Stromal cell of bone marrow (primary cell): ENCODE data around the gene TMEM129.
"Not testable (repeated sequence)": the region's sequence is repeated elsewhere in the genome, so short reads cannot be mapped to it uniquely, and the experiment has no call there.

Source experiments
- DNase-seq: peaks from one replicate; pipeline ENCODE4 v3.0.0-alpha.2; 2012; ENCODE audit warnings: low read depth

Gene TMEM129

GRCh38 chr4:1693131-1693896 lies 27.8 kb downstream of the TMEM129 start:
- DNase-seq = peak; percentile 30

GRCh38 chr4:1691737-1692373 lies 29.3 kb downstream of the TMEM129 start:
- no peak for DNase-seq

- no peak for DNase-seq
Observed at GRCh38 chr4:1690698-1691097, 30.4 kb downstream of the TMEM129 start.

DNA sequence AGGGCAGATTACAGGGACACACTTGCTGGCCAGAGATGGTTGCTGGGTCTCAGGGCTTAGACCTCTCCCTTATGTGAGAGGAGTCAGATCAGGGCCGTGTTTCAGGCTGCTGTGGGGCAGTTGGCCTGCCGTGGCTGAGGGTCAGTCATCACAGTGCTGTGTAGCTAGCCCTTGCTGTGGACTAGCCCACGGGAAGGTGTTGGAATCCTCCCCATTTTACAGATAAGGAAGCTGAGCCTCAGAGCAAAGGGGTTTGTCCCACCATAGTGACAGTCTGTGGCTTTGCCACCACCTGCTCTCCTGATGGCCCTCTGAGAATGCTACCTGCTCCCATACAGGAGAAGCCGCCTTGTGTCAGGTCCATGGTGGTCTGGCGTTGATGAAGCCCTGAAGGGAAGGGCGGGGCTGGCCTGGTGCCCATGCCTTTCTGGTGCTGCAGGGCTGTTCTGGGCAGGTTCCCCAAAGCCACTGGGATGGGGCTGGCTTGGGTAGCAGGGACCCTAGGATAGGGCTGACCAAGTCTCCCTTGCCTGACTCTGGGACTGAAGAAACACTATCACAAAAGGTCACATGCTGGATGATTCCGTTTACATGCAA lies 34.6 kb downstream of the TMEM129 start:
- no peak for DNase-seq

GRCh38 chr4:1685235-1686150 lies 35.6 kb downstream of the TMEM129 start:
- no peak for DNase-seq

- DNase-seq = no peak
Observed at GRCh38 chr4:1684506-1685234, 36.5 kb downstream of the TMEM129 start.

DNA sequence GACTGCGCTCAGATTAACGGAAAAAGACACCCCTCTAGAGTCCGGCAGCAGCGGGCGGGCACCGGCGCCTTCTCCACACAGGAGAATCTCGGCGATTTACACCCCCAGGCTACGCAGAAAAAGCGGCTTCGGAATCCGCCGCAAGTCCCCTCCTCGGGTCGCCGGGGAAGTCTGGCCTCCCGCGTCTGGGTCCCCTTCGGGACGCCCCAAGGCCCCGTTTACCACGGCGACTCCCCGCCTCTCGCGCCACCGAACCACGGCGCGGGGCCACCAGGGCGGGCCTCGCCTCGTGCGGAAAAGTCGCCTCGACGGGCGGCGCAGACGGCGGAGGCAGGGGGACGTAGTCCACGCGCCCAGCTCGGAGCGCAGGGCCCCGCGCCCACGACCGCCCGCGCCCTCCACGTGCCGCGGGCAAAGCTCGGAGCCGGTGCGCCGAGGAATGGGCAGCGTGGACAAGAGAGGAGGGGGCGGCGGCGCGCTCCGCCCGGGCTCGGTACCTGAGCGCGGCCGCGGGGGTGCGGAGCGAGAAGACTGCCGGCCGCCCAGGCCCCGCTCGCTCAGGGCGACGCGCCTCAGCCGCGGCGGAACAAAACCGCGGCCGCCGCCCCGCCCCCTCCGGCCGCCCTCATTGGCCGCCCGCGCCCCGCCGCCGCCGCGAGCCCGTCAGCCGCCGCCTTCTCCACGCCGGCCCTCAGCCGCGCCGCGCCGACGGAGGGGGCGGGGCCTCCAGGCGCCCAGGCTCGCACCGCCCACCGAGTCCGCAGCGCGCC lies 37.2 kb downstream of the TMEM129 start, which contains the start of gene FAM53A:
TSS of gene FAM53A (minus strand) at position 578 of the 770 bp plus-strand sequence. CDS start 15,572 bp downstream, outside the sequence.
- peak; percentile 78 for DNase-seq

GRCh38 chr4:1683261-1683735 lies 37.8 kb downstream of the TMEM129 start:
- DNase-seq = peak; percentile 80

- DNase-seq = no peak
Observed at GRCh38 chr4:1682860-1683259, 38.3 kb downstream of the TMEM129 start.

DNA sequence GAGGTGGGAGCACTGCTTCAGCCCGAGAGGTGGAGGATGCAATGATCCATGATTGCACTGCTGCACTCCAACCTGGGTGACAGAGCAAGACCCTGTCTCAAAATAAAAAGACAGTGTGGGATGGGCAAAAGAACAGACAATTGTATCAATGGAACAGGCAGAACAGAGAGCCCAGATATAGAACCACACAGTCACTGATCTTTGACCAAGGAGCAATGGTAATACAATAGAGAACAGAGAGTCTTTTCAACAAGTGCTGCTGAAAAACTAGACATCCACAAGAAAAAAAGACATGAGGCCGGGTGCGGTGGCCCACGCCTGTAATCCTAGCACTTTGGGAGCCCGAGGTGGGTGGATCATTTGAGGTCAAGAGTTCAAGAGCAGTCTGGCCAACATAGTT lies 42.9 kb downstream of the TMEM129 start:
- DNase-seq = no peak

DNA sequence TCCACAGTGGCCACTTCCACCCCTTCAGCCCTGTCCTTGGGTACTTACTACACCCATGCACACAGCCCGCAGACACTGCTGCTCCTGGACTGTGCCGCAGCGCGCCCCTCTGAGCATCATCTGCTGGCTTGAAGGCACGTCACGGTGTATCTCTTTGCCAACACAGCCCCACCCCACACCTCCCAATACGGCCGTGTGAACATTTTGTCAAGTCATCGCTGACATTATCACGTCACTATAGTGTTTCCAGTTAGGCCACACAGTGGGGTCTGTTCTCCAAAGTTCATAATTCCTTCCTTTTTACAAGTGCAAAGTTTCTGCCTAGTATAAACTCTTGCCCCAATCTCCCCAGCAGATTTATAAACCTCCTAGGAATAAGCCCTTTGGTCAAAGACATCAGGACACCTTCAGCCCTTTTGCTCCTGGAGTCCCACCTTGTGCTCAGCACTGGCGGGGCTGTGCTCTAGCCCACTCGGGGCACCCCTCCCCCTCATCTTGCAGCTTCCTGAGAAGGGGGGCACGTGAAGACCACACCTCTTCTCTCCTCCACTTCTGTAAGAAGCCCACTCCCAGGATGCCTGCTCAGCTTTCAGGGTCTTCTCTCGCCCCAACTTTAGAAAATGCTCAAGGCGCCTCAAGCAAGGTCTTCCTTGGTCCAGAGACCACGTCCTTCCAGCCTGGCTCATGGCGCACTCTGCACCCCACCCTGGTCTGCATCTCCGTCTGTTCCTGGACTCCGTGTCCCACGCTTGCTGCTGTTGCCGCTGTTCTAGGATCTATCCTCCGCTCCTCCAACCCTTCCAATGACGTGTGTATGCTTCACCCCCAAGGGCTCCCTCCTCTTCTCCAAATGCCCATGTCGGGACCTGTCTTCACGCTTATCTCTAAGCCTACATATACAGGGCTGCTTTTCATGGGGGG lies 44.3 kb downstream of the TMEM129 start:
- DNase-seq = no peak

- no peak for DNase-seq
Observed at GRCh38 chr4:1675802-1676137, 45.4 kb downstream of the TMEM129 start.

DNA sequence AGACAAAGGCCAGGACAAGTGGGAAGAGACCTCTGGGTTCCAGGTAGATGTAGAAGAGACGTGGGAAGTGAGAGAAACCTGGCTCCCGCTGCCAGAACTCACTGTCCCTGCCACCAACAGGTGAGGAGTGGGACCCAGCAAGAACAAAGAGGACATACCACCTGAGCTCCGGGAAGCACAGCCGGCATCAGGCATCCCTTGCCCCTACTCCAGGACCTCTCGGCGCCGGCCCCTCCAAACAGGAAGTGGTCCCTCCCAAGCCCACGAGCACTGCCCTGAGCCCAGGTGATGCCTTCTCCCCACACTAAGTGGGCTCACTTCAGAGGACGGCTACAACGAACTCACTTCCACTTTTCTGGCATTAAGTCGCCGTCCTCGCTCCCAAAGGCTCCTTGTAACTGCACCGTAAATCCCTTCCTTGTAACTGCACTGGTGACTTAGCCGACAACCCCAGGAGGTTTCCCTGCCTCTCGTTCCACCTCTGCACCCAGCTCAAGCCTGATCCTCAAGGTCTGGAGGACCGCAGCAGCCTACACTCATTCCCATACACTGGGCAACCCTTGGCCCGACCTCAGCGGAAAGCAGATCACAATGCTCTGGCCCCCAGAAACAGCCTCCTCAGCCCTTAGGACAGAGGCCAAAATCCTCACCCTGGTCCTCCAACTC lies 45.9 kb downstream of the TMEM129 start:
- no peak for DNase-seq

DNA sequence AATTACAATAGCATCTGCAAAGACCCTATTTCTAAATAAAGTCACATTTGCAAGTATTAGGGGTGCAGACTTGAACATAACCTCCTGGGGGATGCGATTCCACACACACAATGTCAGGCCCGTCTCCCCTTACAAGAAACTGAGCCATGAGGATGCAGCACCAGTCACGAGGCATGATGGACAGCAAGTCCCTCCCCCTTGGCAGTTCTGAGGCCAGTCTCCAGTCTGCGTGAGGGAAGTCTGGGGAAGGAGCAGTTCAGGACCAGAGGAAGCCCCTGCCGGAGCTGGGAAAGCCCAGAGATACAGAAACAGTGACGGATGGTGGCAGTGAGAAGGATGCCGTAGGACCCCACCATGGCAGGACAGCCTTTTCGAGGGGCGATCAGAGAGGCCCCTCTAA lies 46.4 kb downstream of the TMEM129 start:
- DNase-seq = no peak

- DNase-seq = no peak
Observed at GRCh38 chr4:1673671-1674070, 47.5 kb downstream of the TMEM129 start.

- DNase-seq = not testable (repeated sequence)
Observed at GRCh38 chr4:1671011-1671410, 50.1 kb downstream of the TMEM129 start.

GRCh38 chr4:1670279-1670678 lies 50.8 kb downstream of the TMEM129 start:
- DNase-seq = no peak

DNA sequence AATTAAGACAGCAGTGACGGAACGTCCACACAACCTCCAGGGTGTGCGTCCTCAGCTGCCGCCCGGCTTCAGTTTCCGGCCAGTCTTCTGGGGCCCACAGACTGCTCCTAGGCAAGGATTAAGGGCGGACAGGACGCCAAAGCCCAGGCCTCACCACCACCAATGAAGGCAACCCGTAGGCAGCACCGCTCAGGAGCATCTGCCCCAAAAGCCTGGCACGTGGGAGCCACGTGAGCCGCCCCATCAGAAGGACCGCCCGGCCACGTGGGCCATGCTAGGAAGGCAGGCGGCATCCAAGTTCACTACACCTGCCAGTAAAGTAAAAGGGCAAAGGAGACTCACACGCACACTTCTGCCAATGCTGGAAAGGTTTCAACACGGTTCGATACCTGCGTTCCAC lies 51.3 kb downstream of the TMEM129 start:
- no peak for DNase-seq

- no peak for DNase-seq
Observed at GRCh38 chr4:1669270-1669669, 51.9 kb downstream of the TMEM129 start.
